ENCODE results near the gene FAM180A. TPM values are rescaled to one million over a fixed set of nuclear protein-coding genes. Genes with fewer than 3 reads are reported as not detected.

FAM180A gene
- total RNA-seq = 1.7 and 5.1 TPM in 2 replicates

DNA sequence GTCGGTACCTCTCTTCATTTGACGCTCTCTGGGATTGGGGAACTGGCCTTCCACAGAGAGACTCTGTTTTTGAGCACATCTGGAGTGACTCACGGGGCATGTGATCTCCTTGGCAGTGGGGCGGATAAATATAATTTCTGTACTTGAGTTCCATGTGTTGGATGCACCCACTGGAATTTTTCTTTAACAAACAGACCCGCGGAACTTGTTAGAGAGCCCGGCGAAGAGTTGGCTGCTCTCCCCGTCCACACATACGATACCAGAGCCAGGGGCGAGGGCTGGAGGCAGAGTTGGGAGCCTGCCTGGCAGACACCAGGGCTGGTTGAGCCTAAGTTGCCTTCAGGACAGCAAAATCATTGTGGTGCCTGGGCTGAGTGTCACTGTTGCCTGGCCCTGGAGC lies at the start of gene FAM180A:
Gene FAM180A (minus strand): TSS at position 44 of the 400 bp plus-strand sequence. CDS start 233 bp downstream, outside the sequence.

DNA sequence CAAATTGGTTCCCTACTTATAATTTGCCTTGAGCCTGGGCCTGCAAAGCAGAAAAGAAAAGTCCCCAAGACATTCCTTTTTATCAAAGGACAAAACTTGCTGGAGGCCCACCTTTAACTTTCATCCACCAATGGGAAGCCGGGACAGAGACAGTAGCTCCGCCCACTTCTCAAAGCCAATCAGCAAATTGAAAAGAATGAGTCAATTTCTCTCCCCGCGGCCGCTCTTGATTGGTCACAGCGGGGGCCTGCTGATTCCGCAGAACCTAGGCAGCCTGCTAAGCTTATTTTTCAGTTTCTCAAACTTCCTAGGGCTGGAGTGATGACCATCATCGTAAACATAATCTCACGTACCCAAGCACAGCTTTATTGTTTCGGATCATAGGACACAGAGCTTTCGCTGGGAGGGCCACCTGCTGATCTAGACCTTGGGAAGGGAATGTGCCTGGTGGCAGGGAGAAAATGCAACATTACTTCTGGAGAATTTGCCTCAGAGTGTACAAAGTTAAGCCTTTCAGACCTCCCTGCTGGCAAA lies 20.4 kb downstream of the FAM180A start, which contains the start of gene SLC13A4:
Gene SLC13A4 (minus strand): TSS at position 51 of the 534 bp plus-strand sequence. CDS start 690 bp downstream, outside the sequence.

Other genes starting within 250 kb of the FAM180A start
- gene CNOT4, start 238.7 kb downstream of the FAM180A start, total RNA-seq = 6.6 and 8.6 TPM in 2 replicates
- gene NUP205, start 190.9 kb downstream of the FAM180A start, total RNA-seq = 49.6 and 58.5 TPM in 2 replicates
- 18.3 and 23.4 TPM in 2 replicates for gene STMP1, start 86.3 kb downstream of the FAM180A start, total RNA-seq
- gene SLC13A4, start 20.6 kb downstream of the FAM180A start, total RNA-seq = not detected in 2 replicates
- 136 and 157 TPM in 2 replicates for gene MTPN, start 228.5 kb upstream of the FAM180A start, total RNA-seq